Testis (tissue), 3 donors: ENCODE data around the gene FKBP1B. TPM values are rescaled to one million over a fixed set of nuclear protein-coding genes. Genes with fewer than 3 reads are reported as not detected.

ENCODE experiments used
- DNase-seq: peaks from one replicate; pipeline ENCODE4 v3.0.0-alpha.2; 2019
- H3K27ac ChIP-seq, 2 donors: fragments of 200-600 bp; sonication (generic); one replicate each; pipeline ENCODE4 v1.5.1; 2019
- H3K27me3 ChIP-seq: fragments of 200-600 bp; sonication (generic); one replicate; pipeline ENCODE4 v1.5.1; 2019
- H3K36me3 ChIP-seq: fragments of 200-600 bp; sonication (generic); one replicate; pipeline ENCODE4 v1.5.1; 2017; ENCODE audit warnings: low read depth; ENCODE audit errors: missing control alignments
- H3K4me1 ChIP-seq: fragments of 200-600 bp; sonication (generic); one replicate; pipeline ENCODE4 v1.5.1; 2019
- H3K4me3 ChIP-seq, 2 donors: fragments of 200-600 bp; sonication (generic); one replicate each; pipeline ENCODE4 v1.5.1; 2017 to 2019
- H3K9me3 ChIP-seq: fragments of 200-600 bp; sonication (generic); one replicate; pipeline ENCODE4 v1.5.1; 2017
- POLR2A ChIP-seq: fragments of 450-650 bp; IDR thresholded peaks from one replicate; pipeline ENCODE4 v1.6.1; 2017; ENCODE audit warnings: antibody characterized with exemption, mild to moderate bottlenecking, moderate library complexity
- WGBS, 2 donors: methylation state at CpG; one replicate each; pipeline ENCODE4 v1.1.5; 2018; 5-methylcytosine and 5-hydroxymethylcytosine counted together
- intact Hi-C: fragments of 100-400 bp; cut with DNase I; formaldehyde crosslinking; loops from one replicate; pipeline ENCODE4 v1.15.1; 2023; ENCODE audit warnings: low total_unique reads
- polyA plus RNA-seq: library from polyadenylated mRNA; stranded (reverse); fragments of 350-450 nt; fragmentation: Illumina TruSeq; extraction: RNeasy Lipid Tissue Mini Kit (QIAGEN cat#74804); gene quantifications from one replicate; pipeline ENCODE4 v1.2.3, GENCODE V29; 2014; ENCODE audit warnings: low read depth, low replicate concordance; ENCODE audit not compliant: insufficient read depth
- total RNA-seq, 2 donors: library from RNA; depleted of rRNA; stranded (reverse); fragments of >200 nt; gene quantifications; one replicate each; pipeline ENCODE4 v1.2.3, GENCODE V29; 2016
- TF ChIP-seq, protein P1 (sequence below), 3 experiments: fragments of 450-650 bp in 2 of 3; fragments of 200-600 bp in 1 of 3; sonication (generic) in 1 of 3; IDR thresholded peaks; one replicate each; pipeline ENCODE4 v1.5.1; 2016 to 2019; ENCODE audit warnings: antibody characterized with exemption in 3 of 3, mild to moderate bottlenecking in 2 of 3, moderate library complexity in 1 of 3

FKBP1B gene
- total and polyA plus RNA-seq, 3 donors from 2014 or later, result 2.7 to 3.6 (median 3.0) TPM

DNA sequence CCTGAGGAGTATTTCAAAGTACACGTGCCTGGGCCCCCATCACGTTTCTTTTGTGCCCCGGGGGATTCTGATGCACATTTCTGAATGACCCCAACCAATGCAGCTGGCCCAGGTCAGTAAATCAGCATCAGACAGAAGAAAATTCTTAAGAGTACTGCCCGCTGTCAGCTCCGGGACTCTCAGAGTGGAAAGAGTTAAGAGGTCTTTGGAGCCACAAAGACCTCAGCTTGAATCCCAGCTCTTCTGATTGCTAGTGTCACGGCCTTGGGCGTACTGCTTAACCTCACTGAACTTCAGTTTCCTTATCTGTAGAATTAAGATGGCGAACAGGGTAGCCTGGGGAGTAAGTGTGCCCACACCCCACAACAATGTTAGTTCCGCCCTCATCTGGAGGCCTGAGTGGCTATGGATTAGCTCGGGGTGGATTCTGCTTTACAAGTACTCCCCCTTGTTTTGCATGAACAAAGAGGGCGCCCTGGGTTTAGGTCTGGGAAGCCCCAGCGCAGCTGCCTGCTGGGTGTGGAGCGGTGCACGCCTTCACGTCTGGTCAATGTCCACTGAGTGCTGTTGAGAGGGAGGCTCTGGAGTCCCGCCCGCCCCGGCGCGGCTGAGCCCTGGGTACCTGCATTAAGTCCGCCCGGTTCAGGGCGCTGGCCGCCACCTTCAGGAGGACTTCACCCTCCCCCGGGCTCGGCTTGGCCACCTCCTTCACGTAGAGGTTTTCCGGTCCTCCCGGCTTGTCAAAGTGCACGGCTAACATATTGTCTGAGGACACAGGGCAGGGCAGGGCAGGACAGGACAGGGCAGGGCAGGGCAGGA, 34.2 kb downstream of the FKBP1B start:
- WGBS, 2 donors, result 4 to 8% methylated on average over 18 to 26 of the region's 30 CpGs
- peak; percentile 66 for DNase-seq
- intact Hi-C loops, result no loop called here

DNA sequence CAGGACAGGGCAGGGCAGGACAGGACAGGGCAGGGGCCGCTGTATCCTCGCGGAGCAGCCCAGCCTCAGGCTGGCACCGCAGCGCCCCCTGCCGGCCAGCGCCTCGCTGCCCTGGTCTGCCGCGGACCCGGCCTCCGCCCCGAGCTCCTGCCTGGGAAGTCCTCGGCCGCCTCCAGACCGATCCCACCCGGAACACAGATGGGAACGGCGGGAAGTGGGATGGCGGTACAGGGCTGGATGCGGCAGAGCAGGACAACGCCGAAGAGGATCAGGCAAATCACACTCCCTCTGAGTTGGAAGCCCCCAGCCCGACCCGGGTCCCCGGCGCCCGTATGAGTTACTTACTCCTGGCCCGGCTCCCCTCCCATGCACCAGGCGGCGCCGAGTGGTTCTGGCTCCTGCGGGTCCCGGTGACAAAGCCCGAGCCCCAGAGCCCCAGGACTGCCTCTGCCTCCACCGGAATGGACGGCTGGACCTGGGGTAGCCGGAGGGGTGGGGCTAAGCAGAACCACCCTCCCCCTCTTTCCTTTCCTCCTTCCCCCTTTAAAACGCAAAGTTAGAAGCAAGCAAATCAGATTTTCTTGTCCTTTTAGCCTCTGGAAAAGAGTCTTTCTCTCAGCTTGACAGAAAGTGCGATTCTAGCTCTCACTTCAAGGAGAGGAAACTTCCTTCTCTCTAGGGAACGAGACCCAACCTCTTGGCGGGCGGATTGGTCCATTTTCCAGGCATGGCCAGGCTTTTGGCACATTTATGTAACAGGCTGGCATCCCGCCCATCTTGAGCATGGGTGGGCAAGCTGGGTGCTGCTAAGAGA, 35.1 kb downstream of the FKBP1B start, which contains the start of gene TP53I3:
TSS of gene TP53I3 (minus strand) at position 449 of the 814 bp plus-strand sequence. CDS start 508 bp downstream, outside the sequence.
- peak; percentile 90 for DNase-seq
- WGBS, 2 donors, result 0 to 1% methylated on average over 10 to 36 of the region's 44 CpGs
- Histone ChIP-seq H3K27ac (peak within 1 kb of the TSS; percentile 81 to 87), H3K27me3 (no peaks in the 10 kb centered on the region), H3K9me3 (no peaks in the 10 kb centered on the region), H3K36me3 (no peaks in the 10 kb centered on the region), H3K4me1 (peaks cover 10% of the 10 kb centered on the region), H3K4me3 (peak within 1 kb of the TSS; percentile 62 to 63)
- intact Hi-C loops, result no loop called here
- TF ChIP-seq POLR2A, result no peak
- TF ChIP-seq, protein P1, sequence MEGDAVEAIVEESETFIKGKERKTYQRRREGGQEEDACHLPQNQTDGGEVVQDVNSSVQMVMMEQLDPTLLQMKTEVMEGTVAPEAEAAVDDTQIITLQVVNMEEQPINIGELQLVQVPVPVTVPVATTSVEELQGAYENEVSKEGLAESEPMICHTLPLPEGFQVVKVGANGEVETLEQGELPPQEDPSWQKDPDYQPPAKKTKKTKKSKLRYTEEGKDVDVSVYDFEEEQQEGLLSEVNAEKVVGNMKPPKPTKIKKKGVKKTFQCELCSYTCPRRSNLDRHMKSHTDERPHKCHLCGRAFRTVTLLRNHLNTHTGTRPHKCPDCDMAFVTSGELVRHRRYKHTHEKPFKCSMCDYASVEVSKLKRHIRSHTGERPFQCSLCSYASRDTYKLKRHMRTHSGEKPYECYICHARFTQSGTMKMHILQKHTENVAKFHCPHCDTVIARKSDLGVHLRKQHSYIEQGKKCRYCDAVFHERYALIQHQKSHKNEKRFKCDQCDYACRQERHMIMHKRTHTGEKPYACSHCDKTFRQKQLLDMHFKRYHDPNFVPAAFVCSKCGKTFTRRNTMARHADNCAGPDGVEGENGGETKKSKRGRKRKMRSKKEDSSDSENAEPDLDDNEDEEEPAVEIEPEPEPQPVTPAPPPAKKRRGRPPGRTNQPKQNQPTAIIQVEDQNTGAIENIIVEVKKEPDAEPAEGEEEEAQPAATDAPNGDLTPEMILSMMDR (IDR thresholded peaks at IDR 0.05), result peak; percentile 96 to 98 (median 96)

More for the DNA sequence above, 34.2 kb downstream of the FKBP1B start:
- no peak for TF ChIP-seq POLR2A
- TF ChIP-seq, protein P1 (IDR thresholded peaks at IDR 0.05), result no peak
- peak overlapping the region; percentile 81 to 87 for H3K27ac ChIP-seq
- H3K36me3 ChIP-seq, result no peaks in the 10 kb centered on the region
- peaks cover 10% of the 10 kb centered on the region for H3K4me1 ChIP-seq
- no peaks in the 10 kb centered on the region for H3K9me3 ChIP-seq
- no peaks in the 10 kb centered on the region for H3K27me3 ChIP-seq
- H3K4me3 ChIP-seq, result peak overlapping the region; percentile 62 to 63

DNA sequence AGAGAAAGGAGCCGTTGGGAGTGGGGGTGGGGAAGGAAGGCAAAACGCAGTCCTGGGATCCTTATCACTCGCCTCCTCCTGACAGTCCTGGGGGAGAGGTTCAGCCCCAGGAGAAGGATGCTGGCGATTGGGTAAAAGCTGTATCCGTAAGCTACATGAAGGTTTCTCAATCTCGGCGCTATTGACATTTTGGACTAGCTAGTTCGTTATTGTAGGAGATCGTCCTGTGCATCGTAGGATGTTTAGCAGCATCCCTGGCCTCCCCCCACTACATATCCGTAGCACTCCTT, 35.6 kb downstream of the FKBP1B start:
- peak overlapping the region; percentile 81 to 87 for H3K27ac ChIP-seq
- intact Hi-C loops, result no loop called here
- peaks cover 10% of the 10 kb centered on the region for H3K4me1 ChIP-seq
- TF ChIP-seq, protein P1 (IDR thresholded peaks at IDR 0.05), result no peak
- TF ChIP-seq POLR2A, result no peak
- peak overlapping the region; percentile 62 to 63 for H3K4me3 ChIP-seq
- H3K36me3 ChIP-seq, result no peaks in the 10 kb centered on the region
- 5 to 13% methylated on average over 11 of the region's 11 CpGs for WGBS, 2 donors
- H3K9me3 ChIP-seq, result no peaks in the 10 kb centered on the region
- no peaks in the 10 kb centered on the region for H3K27me3 ChIP-seq
- DNase-seq, result peak; percentile 48

DNA sequence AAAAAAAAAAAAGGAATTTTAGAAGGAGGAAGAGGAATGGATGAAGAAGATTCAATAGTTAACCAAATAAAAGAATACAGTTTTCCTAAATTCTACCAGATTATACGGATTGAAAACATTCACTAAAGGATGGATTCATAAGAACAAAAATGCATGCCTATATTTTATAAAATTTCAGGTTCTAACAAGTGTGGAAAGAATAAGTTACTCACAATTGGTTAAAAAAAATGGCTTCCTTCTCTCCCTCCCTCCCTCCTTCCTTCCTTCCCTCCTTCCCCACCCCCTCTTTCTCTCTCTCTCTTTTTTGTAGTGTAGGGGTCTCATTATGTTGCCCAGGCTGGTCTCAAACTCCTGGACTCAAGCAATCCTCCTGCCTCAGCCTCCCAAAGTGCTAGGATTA, 36.7 kb downstream of the FKBP1B start:
- 68 to 77% methylated on average over 1 of the region's 1 CpG for WGBS, 2 donors
- H3K27ac ChIP-seq, result no peak overlapping the region
- H3K4me1 ChIP-seq, result peaks cover 10% of the 10 kb centered on the region
- DNase-seq, result no peak
- H3K36me3 ChIP-seq, result no peaks in the 10 kb centered on the region
- H3K27me3 ChIP-seq, result no peaks in the 10 kb centered on the region
- no peaks in the 10 kb centered on the region for H3K9me3 ChIP-seq
- H3K4me3 ChIP-seq, result no peak overlapping the region
- TF ChIP-seq POLR2A, result no peak
- TF ChIP-seq, protein P1 (IDR thresholded peaks at IDR 0.05), result no peak
- intact Hi-C loops, result no loop called here
